Measurements from ENCODE around the gene ZNF397.

The ZNF397 gene

DNA sequence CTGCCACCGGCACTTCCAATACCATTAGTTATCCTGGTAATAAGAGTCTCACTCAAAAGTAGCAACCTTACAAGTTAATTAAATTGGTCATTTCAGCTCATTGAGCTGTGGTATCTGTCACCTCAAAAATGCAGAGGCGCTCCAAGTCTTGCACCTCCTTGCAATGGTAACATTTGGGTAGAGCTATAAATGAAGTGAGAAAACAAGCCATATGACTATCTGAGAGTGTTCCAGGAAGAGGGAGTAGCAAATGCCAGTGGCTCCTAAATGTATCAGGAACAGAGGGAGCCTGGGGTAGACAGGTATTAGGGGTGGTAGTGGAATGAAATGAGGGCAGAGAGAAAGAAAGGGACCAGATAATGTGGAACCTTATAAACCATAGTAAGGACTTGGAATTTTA is 55.2 kb downstream of the ZNF397 start:
- no peak for DNase-seq (ENCODE audit: low read depth)

DNA sequence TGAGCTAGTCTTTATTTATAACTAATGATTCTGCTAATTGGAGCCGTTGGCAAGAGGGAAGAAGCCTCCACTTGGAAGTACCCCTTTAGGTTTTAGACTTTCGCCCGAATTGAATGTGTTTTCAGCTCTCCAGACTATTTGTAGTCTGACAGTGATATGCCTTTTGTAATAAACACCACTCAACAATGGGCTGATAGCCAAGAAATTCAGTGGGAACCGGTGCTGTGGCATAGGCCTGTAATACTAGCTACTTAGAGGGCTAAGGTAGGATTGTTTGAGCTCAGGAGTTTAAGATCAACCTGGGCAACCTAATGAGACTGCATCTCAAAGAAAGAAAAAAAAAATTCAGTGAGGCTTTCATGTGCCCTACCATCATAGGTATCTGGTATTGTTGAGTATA is 62.8 kb downstream of the ZNF397 start:
- no peak for DNase-seq (ENCODE audit: low read depth)

DNA sequence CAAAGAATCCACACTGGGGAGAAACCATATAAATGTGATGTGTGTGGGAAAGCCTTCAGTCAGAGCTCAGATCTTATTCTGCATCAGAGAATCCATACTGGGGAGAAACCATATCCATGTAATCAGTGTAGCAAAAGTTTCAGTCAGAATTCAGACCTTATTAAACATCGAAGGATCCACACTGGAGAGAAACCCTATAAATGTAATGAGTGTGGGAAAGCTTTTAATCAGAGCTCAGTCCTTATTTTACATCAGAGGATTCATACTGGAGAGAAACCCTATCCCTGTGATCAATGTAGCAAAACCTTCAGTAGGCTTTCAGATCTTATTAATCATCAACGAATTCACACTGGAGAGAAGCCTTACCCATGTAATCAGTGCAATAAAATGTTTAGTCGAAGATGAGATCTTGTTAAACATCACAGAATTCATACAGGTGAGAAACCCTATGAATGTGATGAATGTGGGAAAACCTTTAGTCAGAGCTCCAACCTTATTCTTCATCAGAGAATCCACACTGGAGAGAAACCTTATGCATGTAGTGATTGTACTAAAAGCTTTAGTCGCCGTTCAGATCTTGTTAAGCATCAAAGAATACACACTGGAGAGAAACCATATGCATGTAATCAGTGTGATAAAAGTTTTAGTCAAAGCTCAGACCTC is 65.9 kb downstream of the ZNF397 start:
- no peak for DNase-seq (ENCODE audit: low read depth)
